Measurements from ENCODE around the gene EIF4E2.

- TF ChIP-seq POLR2A (IDR thresholded peaks at IDR 0.05): no peak
- TF ChIP-seq, protein P1, sequence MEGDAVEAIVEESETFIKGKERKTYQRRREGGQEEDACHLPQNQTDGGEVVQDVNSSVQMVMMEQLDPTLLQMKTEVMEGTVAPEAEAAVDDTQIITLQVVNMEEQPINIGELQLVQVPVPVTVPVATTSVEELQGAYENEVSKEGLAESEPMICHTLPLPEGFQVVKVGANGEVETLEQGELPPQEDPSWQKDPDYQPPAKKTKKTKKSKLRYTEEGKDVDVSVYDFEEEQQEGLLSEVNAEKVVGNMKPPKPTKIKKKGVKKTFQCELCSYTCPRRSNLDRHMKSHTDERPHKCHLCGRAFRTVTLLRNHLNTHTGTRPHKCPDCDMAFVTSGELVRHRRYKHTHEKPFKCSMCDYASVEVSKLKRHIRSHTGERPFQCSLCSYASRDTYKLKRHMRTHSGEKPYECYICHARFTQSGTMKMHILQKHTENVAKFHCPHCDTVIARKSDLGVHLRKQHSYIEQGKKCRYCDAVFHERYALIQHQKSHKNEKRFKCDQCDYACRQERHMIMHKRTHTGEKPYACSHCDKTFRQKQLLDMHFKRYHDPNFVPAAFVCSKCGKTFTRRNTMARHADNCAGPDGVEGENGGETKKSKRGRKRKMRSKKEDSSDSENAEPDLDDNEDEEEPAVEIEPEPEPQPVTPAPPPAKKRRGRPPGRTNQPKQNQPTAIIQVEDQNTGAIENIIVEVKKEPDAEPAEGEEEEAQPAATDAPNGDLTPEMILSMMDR (IDR thresholded peaks at IDR 0.05): no peak
Measured at GRCh38 chr2:232535761-232536530, 14.5 kb upstream of the EIF4E2 start.

All from stomach (tissue), 4 donors.